ENCODE measurements around the gene ZSCAN16.

ZSCAN16 gene

GRCh38 chr6:28134716-28135115 is 10.3 kb downstream of the ZSCAN16 start:
- no peak for DNase-seq

GRCh38 chr6:28135393-28135792 is 11.0 kb downstream of the ZSCAN16 start:
- no peak for DNase-seq

- peak; percentile 78 to 84 for DNase-seq
These were observed 12.4 kb downstream of the ZSCAN16 start for GRCh38 chr6:28136585-28137504.

- peak; percentile 24 to 68 for DNase-seq
These were observed 13.1 kb downstream of the ZSCAN16 start for GRCh38 chr6:28137505-28137981.

GRCh38 chr6:28139860-28140543 is 15.6 kb downstream of the ZSCAN16 start:
- DNase-seq, result peak in 1 of 2 donors; percentile 30

- DNase-seq, result no peak
These were observed 16.2 kb downstream of the ZSCAN16 start for GRCh38 chr6:28140616-28141015.

GRCh38 chr6:28141500-28142329 is 17.3 kb downstream of the ZSCAN16 start, which contains the start of gene ZKSCAN8:
Gene ZKSCAN8 (plus strand): TSS chr6:28141883. CDS start chr6:28148408, 6,525 bp downstream.
- peak; percentile 84 to 89 for DNase-seq

GRCh38 chr6:28142446-28142845 is 18.0 kb downstream of the ZSCAN16 start:
- no peak for DNase-seq

- DNase-seq, result no peak
These were observed 20.8 kb downstream of the ZSCAN16 start for GRCh38 chr6:28145231-28145630.

GRCh38 chr6:28152531-28152930 is 28.1 kb downstream of the ZSCAN16 start:
- no peak for DNase-seq

GRCh38 chr6:28153546-28153945 is 29.1 kb downstream of the ZSCAN16 start:
- no peak for DNase-seq

GRCh38 chr6:28154357-28154756 is 29.9 kb downstream of the ZSCAN16 start:
- DNase-seq, result no peak

- DNase-seq, result no peak
These were observed 33.9 kb downstream of the ZSCAN16 start for GRCh38 chr6:28158318-28158717.

- no peak for DNase-seq
These were observed 34.7 kb downstream of the ZSCAN16 start for GRCh38 chr6:28159029-28159607.

GRCh38 chr6:28160233-28160632 is 35.8 kb downstream of the ZSCAN16 start:
- no peak for DNase-seq

GRCh38 chr6:28161410-28162079 is 37.1 kb downstream of the ZSCAN16 start:
- DNase-seq, result peak; percentile 82 to 88

- DNase-seq, result no peak
These were observed 41.2 kb downstream of the ZSCAN16 start for GRCh38 chr6:28165563-28165962.

- no peak for DNase-seq
These were observed 42.7 kb downstream of the ZSCAN16 start for GRCh38 chr6:28167068-28167467.

GRCh38 chr6:28167926-28168325 is 43.5 kb downstream of the ZSCAN16 start:
- DNase-seq, result no peak

GRCh38 chr6:28171271-28171670 is 46.9 kb downstream of the ZSCAN16 start:
- no peak for DNase-seq

GRCh38 chr6:28172006-28172405 is 47.6 kb downstream of the ZSCAN16 start:
- no peak for DNase-seq

GRCh38 chr6:28176373-28176772 is 52.0 kb downstream of the ZSCAN16 start:
- no peak for DNase-seq

All from CD4-positive, alpha-beta T cell treated with Interferon alpha-2 for 1 hour (primary cell).